Peyer's patch (tissue), 4 donors: Measurements from ENCODE around the gene HNRNPUL1. TPM values are rescaled to one million over a fixed set of nuclear protein-coding genes. Genes with fewer than 3 reads are reported as not detected.
"Not testable (repeated sequence)": the region's sequence is repeated elsewhere in the genome, so short reads cannot be mapped to it uniquely, and the experiment has no call there.

Source experiments
- DNase-seq, 3 donors: peaks; one replicate each; pipeline ENCODE4 v3.0.0-alpha.2; 2017 to 2019
- H3K27ac ChIP-seq, 4 donors: fragments of 200-600 bp; sonication (generic); one replicate each; pipeline ENCODE4 v1.5.1; 2016 to 2019
- H3K27me3 ChIP-seq, 2 donors: fragments of 200-600 bp; sonication (generic); one replicate each; pipeline ENCODE4 v1.5.1; 2019
- H3K36me3 ChIP-seq, 3 donors: fragments of 200-600 bp; sonication (generic); one replicate each; pipeline ENCODE4 v1.5.1; 2016 to 2019
- H3K4me1 ChIP-seq, 4 donors: fragments of 200-600 bp; sonication (generic); one replicate each; pipeline ENCODE4 v1.5.1; 2016 to 2019
- H3K4me3 ChIP-seq, 4 donors: fragments of 200-600 bp; sonication (generic); 1 replicate in 3 of 4; 2 replicates in 1 of 4; pipeline ENCODE4 v1.5.1; 2016 to 2019; ENCODE audit warnings: mild to moderate bottlenecking in 1 of 4
- H3K9me3 ChIP-seq, 4 donors: fragments of 200-600 bp; sonication (generic); one replicate each; pipeline ENCODE4 v1.5.1; 2016 to 2019; ENCODE audit warnings: mild to moderate bottlenecking in 1 of 4
- CTCF ChIP-seq, 6 experiments: fragments of 450-650 bp in 4 of 6; fragments of 200-600 bp in 2 of 6; sonication (generic) in 1 of 6; IDR thresholded peaks; one replicate each; pipeline ENCODE4 v1.5.1; 2017 to 2019; ENCODE audit warnings: antibody characterized with exemption in 6 of 6, mild to moderate bottlenecking in 3 of 6, moderate library complexity in 1 of 6
- POLR2A ChIP-seq, 2 donors: fragments of 450-650 bp; IDR thresholded peaks; one replicate each; pipeline ENCODE4 v1.5.1; 2017; ENCODE audit warnings: antibody characterized with exemption in 2 of 2, mild to moderate bottlenecking in 2 of 2, moderate library complexity in 2 of 2
- total RNA-seq, 4 donors: library from RNA; depleted of rRNA; stranded (reverse); fragments of >200 nt; gene quantifications; one replicate each; pipeline ENCODE4 v1.1.0, GENCODE V29; 2016

The HNRNPUL1 gene
- total RNA-seq, 4 donors from 2014 or later, result 123 to 244 (median 167) TPM

GRCh38 chr19:41225238-41226052 lies 38.7 kb upstream of the HNRNPUL1 start:
- no peak for TF ChIP-seq POLR2A (IDR thresholded peaks at IDR 0.05)
- TF ChIP-seq CTCF (IDR thresholded peaks at IDR 0.05), result no peak
- Histone ChIP-seq H3K27ac (peak overlapping the region; percentile 72 to 90 (median 82)), H3K4me3 (peak overlapping the region; percentile 45 to 80 (median 56)), H3K9me3 (no peaks in the 10 kb centered on the region), H3K27me3 (no peaks in the 10 kb centered on the region), H3K4me1 (peaks cover 0 to 12% (median 7%) of the 10 kb centered on the region in 4 donors), H3K36me3 (no peaks in the 10 kb centered on the region)
- peak in 2 of 3 donors; percentile 25 to 68 for DNase-seq

- Histone ChIP-seq H3K27ac (peak overlapping the region; percentile 72 to 90 (median 82)), H3K27me3 (no peaks in the 10 kb centered on the region), H3K4me1 (peaks cover 0 to 12% (median 5%) of the 10 kb centered on the region in 4 donors), H3K9me3 (no peaks in the 10 kb centered on the region), H3K36me3 (no peaks in the 10 kb centered on the region), H3K4me3 (peak overlapping the region; percentile 45 to 80 (median 56))
- peak in 3 of 6 experiments; percentile 23 to 31 (median 26) for TF ChIP-seq CTCF (IDR thresholded peaks at IDR 0.05)
- peak; percentile 72 to 75 for TF ChIP-seq POLR2A (IDR thresholded peaks at IDR 0.05)
- peak; percentile 22 to 84 (median 82) for DNase-seq
Observed at GRCh38 chr19:41226053-41226873, 37.9 kb upstream of the HNRNPUL1 start.

GRCh38 chr19:41226874-41227390 lies 37.2 kb upstream of the HNRNPUL1 start:
- H3K27ac ChIP-seq, result peak overlapping the region; percentile 72 to 90 (median 82)
- no peaks in the 10 kb centered on the region for H3K27me3 ChIP-seq
- peaks cover 0 to 12% (median 5%) of the 10 kb centered on the region in 4 donors for H3K4me1 ChIP-seq
- TF ChIP-seq POLR2A (IDR thresholded peaks at IDR 0.05) (no peak), CTCF (IDR thresholded peaks at IDR 0.05) (no peak)
- no peaks in the 10 kb centered on the region for H3K9me3 ChIP-seq
- no peaks in the 10 kb centered on the region for H3K36me3 ChIP-seq
- no peak for DNase-seq
- peak overlapping the region; percentile 45 to 80 (median 56) for H3K4me3 ChIP-seq

- TF ChIP-seq POLR2A (IDR thresholded peaks at IDR 0.05), result no peak
- no peak for TF ChIP-seq CTCF (IDR thresholded peaks at IDR 0.05)
- H3K27me3 ChIP-seq, result no peaks in the 10 kb centered on the region
- H3K36me3 ChIP-seq, result peaks cover 0 to under 1% (median 0%) of the 10 kb centered on the region in 3 donors
- no peaks in the 10 kb centered on the region for H3K9me3 ChIP-seq
- H3K4me1 ChIP-seq, result peaks cover 0 to 9% (median 5%) of the 10 kb centered on the region in 4 donors
- no peak overlapping the region for H3K27ac ChIP-seq
- H3K4me3 ChIP-seq, result no peak overlapping the region
- no peak for DNase-seq
Observed at GRCh38 chr19:41228486-41228885, 35.7 kb upstream of the HNRNPUL1 start.

- not testable (repeated sequence) for H3K4me3 ChIP-seq, DNase-seq, H3K27me3 ChIP-seq, H3K36me3 ChIP-seq, H3K4me1 ChIP-seq, H3K9me3 ChIP-seq, H3K27ac ChIP-seq
Observed at GRCh38 chr19:41229338-41229737, 34.8 kb upstream of the HNRNPUL1 start.
